GM12864 (cell line): ENCODE data around the gene CLRN3.

Source experiments
- DNase-seq: peaks from one replicate; pipeline ENCODE4 v3.0.0-alpha.2; 2011; ENCODE audit warnings: low read depth
- H3K4me3 ChIP-seq: 2 replicates; pipeline ENCODE4 v1.5.1; 2011; ENCODE audit warnings: mild to moderate bottlenecking, low read depth, low read length, control low read depth
- TF ChIP-seq, protein P1 (sequence below): IDR thresholded peaks from 2 replicates; pipeline ENCODE4 v1.5.1; 2011; ENCODE audit warnings: low read depth, mild to moderate bottlenecking, moderate library complexity, low read length, control low read depth, inconsistent platforms; ENCODE audit errors: missing control alignments

CLRN3 gene

DNA sequence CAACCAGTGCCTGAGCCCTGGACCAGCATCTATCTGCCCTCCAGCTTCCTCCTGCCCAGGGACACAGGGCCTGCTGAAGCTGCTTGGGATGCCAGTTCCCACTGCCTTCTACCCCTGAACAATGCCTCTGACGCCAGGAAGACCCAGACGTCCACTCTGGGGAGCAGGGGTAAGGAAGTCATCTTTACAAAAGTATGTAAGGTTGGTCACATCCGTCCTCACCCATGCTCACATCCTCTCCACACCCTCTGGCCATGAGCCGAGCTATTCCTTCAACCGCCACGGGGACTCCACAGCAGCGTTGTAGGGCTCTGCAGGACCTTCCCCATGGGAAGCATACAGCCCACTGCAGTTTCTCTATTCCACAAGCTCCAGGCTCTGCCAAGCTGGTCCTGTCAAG lies 58.5 kb downstream of the CLRN3 start:
- DNase-seq = no peak
- H3K4me3 ChIP-seq = no peak overlapping the region
- TF ChIP-seq, protein P1, sequence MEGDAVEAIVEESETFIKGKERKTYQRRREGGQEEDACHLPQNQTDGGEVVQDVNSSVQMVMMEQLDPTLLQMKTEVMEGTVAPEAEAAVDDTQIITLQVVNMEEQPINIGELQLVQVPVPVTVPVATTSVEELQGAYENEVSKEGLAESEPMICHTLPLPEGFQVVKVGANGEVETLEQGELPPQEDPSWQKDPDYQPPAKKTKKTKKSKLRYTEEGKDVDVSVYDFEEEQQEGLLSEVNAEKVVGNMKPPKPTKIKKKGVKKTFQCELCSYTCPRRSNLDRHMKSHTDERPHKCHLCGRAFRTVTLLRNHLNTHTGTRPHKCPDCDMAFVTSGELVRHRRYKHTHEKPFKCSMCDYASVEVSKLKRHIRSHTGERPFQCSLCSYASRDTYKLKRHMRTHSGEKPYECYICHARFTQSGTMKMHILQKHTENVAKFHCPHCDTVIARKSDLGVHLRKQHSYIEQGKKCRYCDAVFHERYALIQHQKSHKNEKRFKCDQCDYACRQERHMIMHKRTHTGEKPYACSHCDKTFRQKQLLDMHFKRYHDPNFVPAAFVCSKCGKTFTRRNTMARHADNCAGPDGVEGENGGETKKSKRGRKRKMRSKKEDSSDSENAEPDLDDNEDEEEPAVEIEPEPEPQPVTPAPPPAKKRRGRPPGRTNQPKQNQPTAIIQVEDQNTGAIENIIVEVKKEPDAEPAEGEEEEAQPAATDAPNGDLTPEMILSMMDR = no peak

DNA sequence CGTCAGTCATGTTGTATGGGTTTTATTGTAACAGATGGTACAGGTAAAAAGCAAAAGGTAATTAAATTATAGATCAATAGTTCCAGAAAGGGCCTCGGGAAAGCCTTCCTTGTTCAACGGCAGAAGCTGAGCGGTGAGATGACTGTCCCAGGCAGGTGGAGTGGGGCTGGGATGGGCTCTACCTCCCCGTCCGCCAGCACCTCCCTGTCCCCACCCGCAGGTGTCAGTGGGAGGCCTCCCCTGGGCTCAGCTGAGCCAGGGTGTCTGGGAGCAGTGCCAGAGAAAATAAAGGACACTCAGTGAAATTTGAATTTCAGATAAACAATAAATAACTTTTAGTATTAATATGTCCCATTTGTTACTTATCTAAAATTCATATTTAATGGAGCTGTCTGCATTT lies 58.9 kb downstream of the CLRN3 start:
- H3K4me3 ChIP-seq = no peak overlapping the region
- TF ChIP-seq, protein P1 = no peak
- DNase-seq = no peak

GRCh38 chr10:127832501-127832900 lies 60.2 kb downstream of the CLRN3 start:
- no peak for DNase-seq
- TF ChIP-seq, protein P1 = no peak
- H3K4me3 ChIP-seq = no peak overlapping the region

GRCh38 chr10:127830414-127830813 lies 62.3 kb downstream of the CLRN3 start:
- TF ChIP-seq, protein P1 = no peak
- no peak for DNase-seq
- no peak overlapping the region for H3K4me3 ChIP-seq
